Measurements from ENCODE around the gene SLC20A1. TPM values are rescaled to one million over a fixed set of nuclear protein-coding genes. Genes with fewer than 3 reads are reported as not detected.
A peak's percentile ranks its signal among the peaks of the same experiment; 100 is the strongest.

The SLC20A1 gene
- total RNA-seq, 2 donors from 2014 or later = 113 to 130 TPM

- H3K4me3 Mint-ChIP-seq = peak overlapping the region; percentile 91
- H3K9me3 ChIP-seq (ENCODE audit: control insufficient read depth, low read length, poor library complexity, severe bottlenecking) = no peaks in the 10 kb centered on the region
- H3K4me1 Mint-ChIP-seq = peaks cover 62% of the 10 kb centered on the region
- H3K27me3 Mint-ChIP-seq = no peaks in the 10 kb centered on the region
- no peak for ATAC-seq
- peak overlapping the region; percentile 98 for H3K27ac Mint-ChIP-seq
- no peaks in the 10 kb centered on the region for H3K36me3 Mint-ChIP-seq (ENCODE audit: low read depth)
- DNase-seq = no peak
These were observed 15.5 kb upstream of the SLC20A1 start for GRCh38 chr2:112630268-112630667.

GRCh38 chr2:112633708-112634107 lies 12.0 kb upstream of the SLC20A1 start:
- Mint-ChIP-seq H3K4me1 (peaks cover 59% of the 10 kb centered on the region), H3K4me3 (no peak overlapping the region), H3K27me3 (no peaks in the 10 kb centered on the region), H3K27ac (peak overlapping the region; percentile 98), H3K36me3 (ENCODE audit: low read depth) (peaks cover 2% of the 10 kb centered on the region)
- H3K9me3 ChIP-seq (ENCODE audit: control insufficient read depth, low read length, poor library complexity, severe bottlenecking) = no peaks in the 10 kb centered on the region
- no peak for ATAC-seq
- DNase-seq = no peak

DNA sequence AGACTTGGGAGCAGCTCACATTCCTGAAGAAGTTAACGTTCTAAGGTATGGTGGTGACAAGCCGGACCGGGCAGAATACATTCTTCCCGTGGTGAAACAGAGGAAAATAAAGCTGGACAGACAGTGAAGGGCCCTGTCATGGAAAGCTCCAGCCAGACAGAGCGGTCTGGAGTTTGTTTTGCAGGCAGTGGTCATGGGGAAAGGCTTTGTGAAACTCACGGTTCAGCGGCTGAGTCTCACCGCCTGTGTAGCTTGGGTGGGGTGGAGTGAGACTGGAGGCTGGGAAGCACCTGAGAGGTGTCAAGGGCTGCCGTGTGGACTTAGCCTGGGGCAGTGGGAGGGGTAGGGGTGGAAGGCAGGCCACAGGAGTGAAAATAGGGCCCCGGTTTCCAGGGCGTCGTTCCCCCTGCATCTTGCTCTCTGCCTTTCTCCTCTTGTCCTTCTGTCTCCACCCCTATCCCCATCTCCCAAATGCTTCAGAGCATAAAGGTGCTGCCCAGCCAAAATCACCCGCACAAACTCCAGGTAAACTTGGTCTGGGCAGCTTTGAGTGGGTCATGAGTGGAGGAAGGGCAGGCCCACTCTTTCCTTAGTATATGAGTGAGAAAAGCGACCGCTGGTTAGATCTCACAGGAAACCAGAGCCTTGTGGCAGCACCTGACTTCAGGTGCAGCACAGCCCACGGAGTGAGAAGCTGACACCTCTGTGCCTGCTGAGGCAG lies 11.4 kb upstream of the SLC20A1 start:
- H3K9me3 ChIP-seq (ENCODE audit: control insufficient read depth, low read length, poor library complexity, severe bottlenecking) = no peaks in the 10 kb centered on the region
- ATAC-seq (peak; percentile 22), DNase-seq (no peak)
- peaks cover 2% of the 10 kb centered on the region for H3K36me3 Mint-ChIP-seq (ENCODE audit: low read depth)
- peak overlapping the region; percentile 69 for H3K27ac Mint-ChIP-seq
- peaks cover 57% of the 10 kb centered on the region for H3K4me1 Mint-ChIP-seq
- peak overlapping the region; percentile 67 for H3K4me3 Mint-ChIP-seq
- H3K27me3 Mint-ChIP-seq = no peaks in the 10 kb centered on the region

DNA sequence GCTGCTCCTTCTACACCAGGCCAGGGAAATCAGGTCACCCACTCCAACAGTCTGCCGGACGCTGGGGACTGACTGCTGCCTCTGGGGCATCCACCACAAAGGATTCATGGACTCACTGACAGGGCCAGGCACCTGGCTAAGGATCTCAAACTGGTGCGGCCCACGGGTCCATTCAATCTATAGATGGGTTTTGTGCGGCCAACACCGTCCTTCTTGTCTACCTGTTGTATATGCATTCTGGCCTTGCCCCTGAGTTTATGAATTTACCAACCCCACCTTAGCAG lies 10.9 kb upstream of the SLC20A1 start:
- Mint-ChIP-seq H3K4me1 (peaks cover 52% of the 10 kb centered on the region), H3K27ac (peak overlapping the region; percentile 69), H3K27me3 (no peaks in the 10 kb centered on the region), H3K36me3 (ENCODE audit: low read depth) (peaks cover 2% of the 10 kb centered on the region), H3K4me3 (peak overlapping the region; percentile 67)
- ATAC-seq = no peak
- H3K9me3 ChIP-seq (ENCODE audit: control insufficient read depth, low read length, poor library complexity, severe bottlenecking) = no peaks in the 10 kb centered on the region
- DNase-seq = no peak

DNA sequence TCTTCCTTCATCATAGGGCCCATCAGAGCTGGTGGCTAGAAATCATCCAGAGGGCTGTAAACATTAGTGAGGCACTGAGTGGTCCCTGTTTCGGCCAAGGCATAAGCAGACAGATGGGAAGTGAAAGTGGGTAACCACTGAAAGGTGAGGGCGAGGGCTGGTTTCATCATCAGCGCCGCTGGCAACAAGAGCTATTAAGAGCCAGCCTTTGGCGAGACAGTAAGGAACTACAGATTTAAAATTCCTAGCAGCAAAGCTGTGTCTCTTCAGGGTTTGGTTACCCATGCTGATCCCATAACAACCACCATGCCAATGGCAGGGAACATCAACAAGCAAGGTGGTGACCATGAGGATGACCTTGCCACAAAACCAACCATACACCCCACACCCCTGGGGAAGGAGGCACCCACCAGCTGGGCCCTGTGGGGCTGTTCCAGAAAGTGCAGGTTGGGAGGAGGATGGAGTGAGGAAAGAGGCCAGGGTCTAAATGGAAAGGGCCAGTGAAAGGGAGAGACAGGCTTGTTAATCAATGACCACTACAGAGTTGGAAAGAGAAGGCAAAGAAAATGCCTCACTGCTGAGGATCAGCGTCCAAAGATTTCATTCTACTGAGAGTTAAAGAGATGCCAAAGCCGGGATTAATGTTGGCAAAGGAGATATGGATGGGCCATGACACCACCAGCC lies 9.0 kb upstream of the SLC20A1 start:
- Mint-ChIP-seq H3K36me3 (ENCODE audit: low read depth) (peaks cover 2% of the 10 kb centered on the region), H3K4me3 (no peak overlapping the region)
- no peak for ATAC-seq

GRCh38 chr2:112637289-112637660 lies 8.5 kb upstream of the SLC20A1 start:
- Mint-ChIP-seq H3K4me1 (peaks cover 36% of the 10 kb centered on the region), H3K27me3 (no peaks in the 10 kb centered on the region), H3K4me3 (no peak overlapping the region), H3K36me3 (ENCODE audit: low read depth) (peaks cover 2% of the 10 kb centered on the region), H3K27ac (no peak overlapping the region)
- no peaks in the 10 kb centered on the region for H3K9me3 ChIP-seq (ENCODE audit: control insufficient read depth, low read length, poor library complexity, severe bottlenecking)
- ATAC-seq (no peak), DNase-seq (no peak)

More for the DNA sequence above, 9.0 kb upstream of the SLC20A1 start:
- Mint-ChIP-seq H3K27me3 (no peaks in the 10 kb centered on the region), H3K4me1 (peaks cover 39% of the 10 kb centered on the region), H3K27ac (peak overlapping the region; percentile 69)
- DNase-seq = no peak
- H3K9me3 ChIP-seq (ENCODE audit: control insufficient read depth, low read length, poor library complexity, severe bottlenecking) = no peaks in the 10 kb centered on the region

DNA sequence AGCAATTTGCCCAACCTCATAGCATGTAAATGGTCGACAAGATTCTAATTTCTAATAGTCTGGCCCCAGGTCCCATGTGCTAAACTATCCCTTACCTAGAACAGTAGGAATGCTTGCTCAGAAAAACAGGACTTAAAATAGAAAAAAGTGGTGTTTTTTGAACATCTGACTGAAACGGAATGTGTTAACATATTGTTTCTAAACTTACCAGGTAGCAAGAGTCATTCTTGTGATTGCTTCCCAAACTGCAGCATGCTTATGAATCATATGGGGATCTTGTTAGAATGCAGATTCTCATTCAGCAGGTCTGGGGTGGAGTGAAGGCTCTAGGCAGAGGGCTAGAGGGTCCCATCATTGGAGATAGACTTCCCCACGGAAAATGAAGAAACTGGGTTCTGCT lies 5.8 kb upstream of the SLC20A1 start:
- no peak for ATAC-seq
- no peaks in the 10 kb centered on the region for H3K9me3 ChIP-seq (ENCODE audit: control insufficient read depth, low read length, poor library complexity, severe bottlenecking)
- H3K36me3 Mint-ChIP-seq (ENCODE audit: low read depth) = peaks cover 2% of the 10 kb centered on the region
- no peak overlapping the region for H3K27ac Mint-ChIP-seq
- no peak for DNase-seq
- H3K27me3 Mint-ChIP-seq = no peaks in the 10 kb centered on the region
- H3K4me3 Mint-ChIP-seq = no peak overlapping the region
- peaks cover 36% of the 10 kb centered on the region for H3K4me1 Mint-ChIP-seq

DNA sequence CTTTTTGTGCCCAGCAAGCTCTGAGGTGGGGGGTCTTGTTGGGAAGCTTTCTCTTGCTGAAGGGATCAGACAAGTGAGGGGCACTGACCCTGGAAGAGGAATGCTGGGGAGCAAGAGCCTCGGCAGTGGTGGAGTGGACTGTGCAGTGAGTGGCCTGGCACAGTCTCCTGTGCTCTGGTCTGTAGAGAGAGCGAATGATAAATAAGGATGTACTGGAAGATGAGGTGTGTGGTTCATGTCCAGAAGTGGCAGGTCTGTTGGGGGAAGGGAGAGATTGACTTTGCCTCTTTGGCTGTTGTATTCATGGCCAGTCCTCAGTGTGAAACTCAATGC lies 5.3 kb upstream of the SLC20A1 start:
- H3K4me1 Mint-ChIP-seq = peaks cover 31% of the 10 kb centered on the region

GRCh38 chr2:112640800-112641675 lies 4.7 kb upstream of the SLC20A1 start:
- peaks cover 25% of the 10 kb centered on the region for H3K4me1 Mint-ChIP-seq
- DNase-seq = no peak
- H3K36me3 Mint-ChIP-seq (ENCODE audit: low read depth) = peaks cover 1% of the 10 kb centered on the region
- H3K9me3 ChIP-seq (ENCODE audit: control insufficient read depth, low read length, poor library complexity, severe bottlenecking) = no peaks in the 10 kb centered on the region
- no peak overlapping the region for H3K27ac Mint-ChIP-seq
- ATAC-seq = no peak
- no peak overlapping the region for H3K4me3 Mint-ChIP-seq
- H3K27me3 Mint-ChIP-seq = no peaks in the 10 kb centered on the region

More for the DNA sequence above, 5.3 kb upstream of the SLC20A1 start:
- no peaks in the 10 kb centered on the region for H3K9me3 ChIP-seq (ENCODE audit: control insufficient read depth, low read length, poor library complexity, severe bottlenecking)
- no peak for DNase-seq
- H3K4me3 Mint-ChIP-seq = no peak overlapping the region
- no peak overlapping the region for H3K27ac Mint-ChIP-seq
- H3K36me3 Mint-ChIP-seq (ENCODE audit: low read depth) = peaks cover 2% of the 10 kb centered on the region
- ATAC-seq = no peak
- H3K27me3 Mint-ChIP-seq = no peaks in the 10 kb centered on the region

DNA sequence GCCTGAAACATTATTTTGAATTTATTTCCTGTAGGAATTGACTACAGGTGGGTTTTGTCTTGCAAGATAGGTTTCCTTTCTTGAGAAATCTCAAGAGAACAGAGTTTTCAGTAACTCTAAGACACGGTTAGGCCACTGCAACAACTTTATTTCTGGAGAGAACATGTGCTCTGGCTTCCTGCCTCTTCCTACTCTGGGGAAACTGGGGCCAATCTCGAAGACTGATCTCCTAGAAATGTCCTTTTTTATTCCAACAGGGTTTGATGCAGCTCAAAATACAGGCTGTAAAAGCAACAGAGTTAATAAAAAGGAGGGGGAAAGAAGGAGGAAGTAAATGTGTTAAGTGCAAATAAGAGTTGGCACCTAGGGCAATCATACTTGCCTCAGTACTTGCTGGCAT lies 4.0 kb upstream of the SLC20A1 start:
- H3K4me3 Mint-ChIP-seq = no peak overlapping the region
- no peak overlapping the region for H3K27ac Mint-ChIP-seq
- peaks cover 21% of the 10 kb centered on the region for H3K4me1 Mint-ChIP-seq
- H3K27me3 Mint-ChIP-seq = no peaks in the 10 kb centered on the region
- DNase-seq (no peak), ATAC-seq (no peak)
- no peaks in the 10 kb centered on the region for H3K9me3 ChIP-seq (ENCODE audit: control insufficient read depth, low read length, poor library complexity, severe bottlenecking)
- H3K36me3 Mint-ChIP-seq (ENCODE audit: low read depth) = no peaks in the 10 kb centered on the region

GRCh38 chr2:112642561-112642960 lies 3.2 kb upstream of the SLC20A1 start:
- H3K9me3 ChIP-seq (ENCODE audit: control insufficient read depth, low read length, poor library complexity, severe bottlenecking) = no peaks in the 10 kb centered on the region
- ATAC-seq (no peak), DNase-seq (no peak)
- Mint-ChIP-seq H3K27me3 (no peaks in the 10 kb centered on the region), H3K4me1 (peaks cover 26% of the 10 kb centered on the region), H3K4me3 (no peak overlapping the region), H3K27ac (no peak overlapping the region), H3K36me3 (ENCODE audit: low read depth) (peaks cover under 1% of the 10 kb centered on the region)

DNA sequence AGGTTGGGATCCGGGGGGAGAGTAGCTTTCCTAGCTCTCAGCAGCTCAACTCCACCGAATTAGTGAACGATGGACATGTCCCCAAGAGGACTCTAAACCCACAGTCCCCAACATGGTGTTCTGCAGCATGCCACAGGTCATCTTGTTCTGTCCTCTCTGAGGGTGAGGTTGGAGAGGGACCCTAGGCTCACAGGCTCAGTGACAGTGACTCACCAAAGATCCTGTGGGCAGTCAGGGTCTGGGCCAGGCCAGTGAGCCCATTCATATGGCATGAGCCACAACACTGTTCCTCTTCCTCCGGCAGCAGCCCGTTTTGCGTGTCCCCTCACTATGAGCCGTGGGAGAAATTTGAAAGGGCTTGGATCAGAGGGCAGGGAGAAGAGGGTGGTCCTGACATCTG lies 2.8 kb upstream of the SLC20A1 start:
- H3K27ac Mint-ChIP-seq = no peak overlapping the region

DNA sequence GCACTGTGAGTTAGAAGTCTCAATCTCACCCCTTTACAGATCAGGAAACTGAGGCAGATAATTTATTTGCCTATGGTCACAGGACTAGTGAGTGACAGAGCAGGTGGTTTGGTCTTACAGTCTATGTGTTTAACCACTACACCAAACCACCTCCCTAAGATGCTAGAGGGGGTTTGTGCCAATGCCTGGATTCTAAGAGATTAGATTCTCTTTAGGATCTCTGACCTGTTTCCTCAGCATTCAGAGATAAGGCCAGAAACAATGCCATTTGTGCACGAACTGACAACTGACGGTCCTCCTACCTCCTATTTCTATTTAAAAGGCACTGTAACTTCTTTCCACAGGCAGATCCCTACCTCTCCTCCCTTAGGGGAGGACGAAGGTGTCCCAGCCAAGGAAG lies 2.3 kb upstream of the SLC20A1 start:
- Mint-ChIP-seq H3K4me3 (no peak overlapping the region), H3K4me1 (peaks cover 35% of the 10 kb centered on the region), H3K36me3 (ENCODE audit: low read depth) (peaks cover 3% of the 10 kb centered on the region), H3K27me3 (no peaks in the 10 kb centered on the region), H3K27ac (peak overlapping the region; percentile 86)
- DNase-seq (no peak), ATAC-seq (no peak)
- H3K9me3 ChIP-seq (ENCODE audit: control insufficient read depth, low read length, poor library complexity, severe bottlenecking) = no peaks in the 10 kb centered on the region

More for the DNA sequence above, 2.8 kb upstream of the SLC20A1 start:
- Mint-ChIP-seq H3K36me3 (ENCODE audit: low read depth) (peaks cover 3% of the 10 kb centered on the region), H3K4me3 (no peak overlapping the region), H3K4me1 (peaks cover 30% of the 10 kb centered on the region), H3K27me3 (no peaks in the 10 kb centered on the region)
- H3K9me3 ChIP-seq (ENCODE audit: control insufficient read depth, low read length, poor library complexity, severe bottlenecking) = no peaks in the 10 kb centered on the region
- DNase-seq (no peak), ATAC-seq (no peak)
